ENCODE data around the gene NFX1. TPM values are rescaled to one million over a fixed set of nuclear protein-coding genes. Genes with fewer than 3 reads are reported as not detected.

Gene NFX1
- total and polyA plus RNA-seq, 9 of the 15 experiments (the other 6 are each of a cell fraction or from before 2014, with no cell fraction given) = 8.8 to 38.9 (median 26.8) TPM

- peaks cover 23 to 27% of the 10 kb centered on the region in 2 experiments for H3K4me1 ChIP-seq (replicated peaks in 1 of 2; ENCODE audit: control insufficient read depth in 2 of 2, insufficient read depth in 2 of 2, low read length in 2 of 2)
- H2AFZ ChIP-seq (ENCODE audit: low read depth, low read length) = peak overlapping the region; percentile 65
- BruUV-seq (replicated peaks) = no TSS peak
- ChIA-PET CTCF (ENCODE audit: low intra/inter-chr PET ratio) (interaction anchor here (1.4 kb wide), 1 partner anchor 346 kb away, joined by 7 read pairs; no protein-coding TSS in a partner anchor), POLR2A (interaction anchor here (0.6 to 1.4 kb wide), 6 partner anchors 14 to 263 kb away, joined by 3 to 4 read pairs (median 3); no protein-coding TSS in a partner anchor)
- DNase-seq (ENCODE audit: extremely low read depth in 1 of 4, low spot score in 3 of 4) = peak in 1 of 4 experiments; percentile 47
- H3K36me3 ChIP-seq (ENCODE audit: control insufficient read depth, insufficient read depth, low read length) = peaks cover 14% of the 10 kb centered on the region; the same call in 2 of the 3 replicates
- intact Hi-C loops (cut with micrococcal nuclease) (loop anchor here (2.0 kb wide), 1 partner anchor 71 kb away; the partner anchor contains the start of gene AQP3), in situ Hi-C loops (cut with MboI) (no loop called here)
- H3K9ac ChIP-seq (ENCODE audit: insufficient read depth in 1 of 2, low read depth in 2 of 2, low read length in 2 of 2) = peak overlapping the region; percentile 20 to 68; a peak in 2 of 4 replicates
- no peaks in the 10 kb centered on the region for H3K9me3 ChIP-seq (replicated peaks; ENCODE audit: control insufficient read depth, insufficient read depth, low read depth, low read length)
- H3K27ac ChIP-seq (ENCODE audit: extremely low read depth, low read depth, low read length) = peak overlapping the region; percentile 61
- no peaks in the 10 kb centered on the region for H3K27me3 ChIP-seq (ENCODE audit: control insufficient read depth in 2 of 2, insufficient read depth in 2 of 2, low read length in 2 of 2)
- no peaks in the 10 kb centered on the region for H3K9me1 ChIP-seq (ENCODE audit: control insufficient read depth, insufficient read depth, low read length)
- no peaks in the 10 kb centered on the region for H3K79me2 ChIP-seq (ENCODE audit: control insufficient read depth, insufficient read depth, low read length)
- H3K4me2 ChIP-seq (ENCODE audit: insufficient read depth, low read length) = peak overlapping the region; percentile 51
- WGBS (ENCODE audit: insufficient coverage, low coverage, missing lambda C conversion rate) = 32% methylated on average over 13 of the region's 15 CpGs
- peak; percentile 15 for FAIRE-seq
- peak; percentile 72 for ATAC-seq
- H3K4me3 ChIP-seq = no peak overlapping the region
- H4K20me1 ChIP-seq (replicated peaks; ENCODE audit: control insufficient read depth, insufficient read depth, low read length) = no peaks in the 10 kb centered on the region
- TF ChIP-seq BHLHE40 (IDR thresholded peaks at IDR 0.05; ENCODE audit: low read length) = 0 out of 2 replicates have a peak, but pooled peaks have one; percentile 36
- TF ChIP-seq EP400 (IDR thresholded peaks at IDR 0.05) = 0 out of 2 replicates have a peak, but pooled peaks have one; percentile 48
- peak; percentile 99 for TF ChIP-seq PRDM10 (IDR thresholded peaks at IDR 0.05; ENCODE audit: partially characterized antibody)
- peak; percentile 28; the same call in 1 of the 2 replicates for TF ChIP-seq PHF8 (IDR thresholded peaks at IDR 0.05; ENCODE audit: borderline replicate concordance, low read length)
- peak; percentile 71 for TF ChIP-seq MEIS2 (IDR thresholded peaks at IDR 0.05; ENCODE audit: partially characterized antibody)
- TF ChIP-seq MAFF (IDR thresholded peaks at IDR 0.05; ENCODE audit: low read length) = no peak
- peak; percentile 83 for TF ChIP-seq PKNOX1 (IDR thresholded peaks at IDR 0.05)
- TF ChIP-seq TCF7L2 (IDR thresholded peaks at IDR 0.05; ENCODE audit: low read depth, low read length) = peak; percentile 73; the same call in 1 of the 2 replicates
- peak in 1 of 2 experiments; percentile 97; a peak in 2 of 4 replicates for TF ChIP-seq NONO (IDR thresholded peaks at IDR 0.05; ENCODE audit: low read depth in 2 of 2, low read length in 1 of 2)
- no peak for TF ChIP-seq BRCA1 (IDR thresholded peaks at IDR 0.05)
- no peak for TF ChIP-seq BRCA1 (CRISPR knock-in tag; IDR thresholded peaks at IDR 0.05)
- 0 out of 2 replicates have a peak, but pooled peaks have one; percentile 21 for TF ChIP-seq NBN (IDR thresholded peaks at IDR 0.05; ENCODE audit: low read depth)
- TF ChIP-seq ASH1L (IDR thresholded peaks at IDR 0.05; ENCODE audit: borderline replicate concordance, low read depth, partially characterized antibody) = peak; percentile 52
- peak; percentile 15; the same call in 1 of the 2 replicates for TF ChIP-seq ZBTB33 (CRISPR knock-in tag; IDR thresholded peaks at IDR 0.05)
These were observed 85.0 kb downstream of the NFX1 start for GRCh38 chr9:33375238-33375840.

Data from K562 (cell line).